ENCODE data around the gene NVL. TPM values are rescaled to one million over a fixed set of nuclear protein-coding genes. Genes with fewer than 3 reads are reported as not detected.

Gene NVL
- total RNA-seq, 1 experiment from 2014 or later, result 21.9 TPM

DNA sequence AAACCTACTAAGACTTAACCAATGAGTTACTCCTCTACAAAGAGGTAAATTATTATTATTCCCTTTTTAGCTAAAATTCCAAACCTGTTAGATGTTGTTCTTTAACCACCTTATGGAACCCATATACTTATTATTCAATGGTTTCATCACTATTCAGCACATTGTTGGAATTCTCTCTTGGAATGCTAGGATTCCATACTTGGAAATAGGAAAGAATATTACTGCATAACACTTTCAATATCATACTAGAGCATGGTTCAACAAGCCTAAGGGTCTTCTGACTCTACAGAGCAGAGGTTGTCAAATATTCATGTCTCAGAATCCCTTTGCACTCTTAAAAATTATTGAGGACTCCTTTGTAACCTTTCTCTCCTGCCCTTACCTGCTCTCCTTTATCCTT, 77.5 kb downstream of the NVL start:
- TF ChIP-seq SP1 (IDR thresholded peaks at IDR 0.05; ENCODE audit: low read depth) (no peak), ZNF274 (IDR thresholded peaks at IDR 0.05; ENCODE audit: low read depth, low read length) (no peak), FOSL1 (IDR thresholded peaks at IDR 0.05; ENCODE audit: low read depth) (no peak), POLR2AphosphoS5 (IDR thresholded peaks at IDR 0.05; ENCODE audit: low read depth, low read length) (no peak), EZH2phosphoT487 (IDR thresholded peaks at IDR 0.05; ENCODE audit: borderline replicate concordance) (no peak), SIN3A (IDR thresholded peaks at IDR 0.05; ENCODE audit: low read depth) (no peak), SRF (IDR thresholded peaks at IDR 0.05; ENCODE audit: low read depth) (no peak), JUND (IDR thresholded peaks at IDR 0.05) (no peak), YY1 (IDR thresholded peaks at IDR 0.05; ENCODE audit: extremely low read depth, insufficient replicate concordance, low read depth, low read length) (no peak), ELF1 (IDR thresholded peaks at IDR 0.05; ENCODE audit: borderline replicate concordance, low read depth) (no peak), RAD21 (IDR thresholded peaks at IDR 0.05; ENCODE audit: low read depth) (no peak), EGR1 (IDR thresholded peaks at IDR 0.05; ENCODE audit: low read depth) (no peak)
- TF ChIP-seq, protein P1, sequence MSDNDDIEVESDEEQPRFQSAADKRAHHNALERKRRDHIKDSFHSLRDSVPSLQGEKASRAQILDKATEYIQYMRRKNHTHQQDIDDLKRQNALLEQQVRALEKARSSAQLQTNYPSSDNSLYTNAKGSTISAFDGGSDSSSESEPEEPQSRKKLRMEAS (IDR thresholded peaks at IDR 0.05), result no peak
- TF ChIP-seq, protein P2, sequence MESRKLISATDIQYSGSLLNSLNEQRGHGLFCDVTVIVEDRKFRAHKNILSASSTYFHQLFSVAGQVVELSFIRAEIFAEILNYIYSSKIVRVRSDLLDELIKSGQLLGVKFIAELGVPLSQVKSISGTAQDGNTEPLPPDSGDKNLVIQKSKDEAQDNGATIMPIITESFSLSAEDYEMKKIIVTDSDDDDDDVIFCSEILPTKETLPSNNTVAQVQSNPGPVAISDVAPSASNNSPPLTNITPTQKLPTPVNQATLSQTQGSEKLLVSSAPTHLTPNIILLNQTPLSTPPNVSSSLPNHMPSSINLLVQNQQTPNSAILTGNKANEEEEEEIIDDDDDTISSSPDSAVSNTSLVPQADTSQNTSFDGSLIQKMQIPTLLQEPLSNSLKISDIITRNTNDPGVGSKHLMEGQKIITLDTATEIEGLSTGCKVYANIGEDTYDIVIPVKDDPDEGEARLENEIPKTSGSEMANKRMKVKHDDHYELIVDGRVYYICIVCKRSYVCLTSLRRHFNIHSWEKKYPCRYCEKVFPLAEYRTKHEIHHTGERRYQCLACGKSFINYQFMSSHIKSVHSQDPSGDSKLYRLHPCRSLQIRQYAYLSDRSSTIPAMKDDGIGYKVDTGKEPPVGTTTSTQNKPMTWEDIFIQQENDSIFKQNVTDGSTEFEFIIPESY (IDR thresholded peaks at IDR 0.05; ENCODE audit: extremely low read depth, insufficient replicate concordance, low read length), result no peak
- no peak overlapping the region for H2AFZ ChIP-seq (ENCODE audit: low read depth, low read length, poor library complexity, severe bottlenecking)
- no peak overlapping the region for H3K9ac ChIP-seq (ENCODE audit: low read length)
- H3K27ac ChIP-seq (ENCODE audit: low read depth, low read length), result no peak overlapping the region
- POLR2A ChIA-PET, result no interaction called here
- CTCF ChIA-PET, result no interaction called here
- BruUV-seq (replicated peaks), result no TSS peak
- no peak overlapping the region for H3K4me2 ChIP-seq (ENCODE audit: low read length)
- H3K36me3 ChIP-seq (ENCODE audit: control insufficient read depth in 1 of 2, insufficient read depth in 2 of 2, low read length in 2 of 2), result no peaks in the 10 kb centered on the region; a peak in 1 of 4 replicates
- H3K9me3 ChIP-seq (ENCODE audit: control insufficient read depth in 1 of 2, insufficient read depth in 1 of 2, low read depth in 1 of 2, low read length in 2 of 2), result no peaks in the 10 kb centered on the region
- DNase-seq (ENCODE audit: low read depth, low spot score) (no peak), ATAC-seq (no peak)
- no peaks in the 10 kb centered on the region for H3K9me2 ChIP-seq (ENCODE audit: insufficient read depth)
- no peak overlapping the region for H3K4me3 ChIP-seq (replicated peaks in 1 of 2; ENCODE audit: low read depth in 1 of 2, low read length in 2 of 2)
- no peaks in the 10 kb centered on the region for H3K79me2 ChIP-seq (ENCODE audit: insufficient read depth, low read length)
- no peaks in the 10 kb centered on the region for H4K20me1 ChIP-seq (ENCODE audit: insufficient read depth)
- RAD21 ChIA-PET (ENCODE audit: low non-redundant PET in 1 of 2, low total read pairs in 2 of 2, uncharacterized antibody in 2 of 2, unreplicated experiment in 2 of 2), result no interaction called here
- intact Hi-C loops (cut with micrococcal nuclease), result no loop called here
- no peaks in the 10 kb centered on the region for H3K27me3 ChIP-seq (ENCODE audit: insufficient read depth, low read length)
- no peaks in the 10 kb centered on the region for H3K4me1 ChIP-seq (ENCODE audit: control insufficient read depth in 1 of 2, insufficient read depth in 2 of 2, low read length in 2 of 2)

All from HCT116 (cell line).